ENCODE measurements around the gene DIPK1A. TPM values are rescaled to one million over a fixed set of nuclear protein-coding genes. Genes with fewer than 3 reads are reported as not detected.
"Not testable (repeated sequence)": the region's sequence is repeated elsewhere in the genome, so short reads cannot be mapped to it uniquely, and the experiment has no call there.

Gene DIPK1A
- polyA plus RNA-seq, 1 donor from 2014 or later, result 10.0 TPM

- Histone ChIP-seq H3K9ac (ENCODE audit: low read length) (no peak overlapping the region), H3K4me2 (ENCODE audit: low read length) (no peak overlapping the region), H3K27ac (ENCODE audit: low read length) (no peak overlapping the region), H2AFZ (ENCODE audit: low read depth, low read length) (no peak overlapping the region), H4K20me1 (ENCODE audit: insufficient read depth) (no peaks in the 10 kb centered on the region), H3K4me3 (ENCODE audit: low read length) (no peak overlapping the region), H3F3A (ENCODE audit: insufficient read depth, low read length, poor library complexity, severe bottlenecking) (no peaks in the 10 kb centered on the region), H3K9me3 (ENCODE audit: low read length) (peaks cover 4% of the 10 kb centered on the region), H3K79me2 (replicated peaks; ENCODE audit: insufficient read depth, low read length) (no peaks in the 10 kb centered on the region), H3K27me3 (ENCODE audit: insufficient read depth, low read depth, low read length) (no peaks in the 10 kb centered on the region), H3K9me2 (ENCODE audit: insufficient read depth, low read length) (no peaks in the 10 kb centered on the region), H3K36me3 (ENCODE audit: insufficient read depth, low read length) (no peaks in the 10 kb centered on the region)
- TF ChIP-seq POLR2AphosphoS5 (IDR thresholded peaks at IDR 0.05), result no peak
- no peak for TF ChIP-seq EZH2 (IDR thresholded peaks at IDR 0.05; ENCODE audit: borderline replicate concordance, insufficient read depth, low read length, poor library complexity, severe bottlenecking)
- no peak for TF ChIP-seq RAD21 (conservative IDR thresholded peaks at IDR 0.05)
- no peak for TF ChIP-seq MXI1 (conservative IDR thresholded peaks at IDR 0.05; ENCODE audit: poor library complexity, severe bottlenecking)
- TF ChIP-seq, protein P1, sequence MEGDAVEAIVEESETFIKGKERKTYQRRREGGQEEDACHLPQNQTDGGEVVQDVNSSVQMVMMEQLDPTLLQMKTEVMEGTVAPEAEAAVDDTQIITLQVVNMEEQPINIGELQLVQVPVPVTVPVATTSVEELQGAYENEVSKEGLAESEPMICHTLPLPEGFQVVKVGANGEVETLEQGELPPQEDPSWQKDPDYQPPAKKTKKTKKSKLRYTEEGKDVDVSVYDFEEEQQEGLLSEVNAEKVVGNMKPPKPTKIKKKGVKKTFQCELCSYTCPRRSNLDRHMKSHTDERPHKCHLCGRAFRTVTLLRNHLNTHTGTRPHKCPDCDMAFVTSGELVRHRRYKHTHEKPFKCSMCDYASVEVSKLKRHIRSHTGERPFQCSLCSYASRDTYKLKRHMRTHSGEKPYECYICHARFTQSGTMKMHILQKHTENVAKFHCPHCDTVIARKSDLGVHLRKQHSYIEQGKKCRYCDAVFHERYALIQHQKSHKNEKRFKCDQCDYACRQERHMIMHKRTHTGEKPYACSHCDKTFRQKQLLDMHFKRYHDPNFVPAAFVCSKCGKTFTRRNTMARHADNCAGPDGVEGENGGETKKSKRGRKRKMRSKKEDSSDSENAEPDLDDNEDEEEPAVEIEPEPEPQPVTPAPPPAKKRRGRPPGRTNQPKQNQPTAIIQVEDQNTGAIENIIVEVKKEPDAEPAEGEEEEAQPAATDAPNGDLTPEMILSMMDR (IDR thresholded peaks at IDR 0.05; ENCODE audit: poor library complexity, severe bottlenecking), result no peak
Measured at GRCh38 chr1:92900539-92900938, 60.7 kb downstream of the DIPK1A start.

DNA sequence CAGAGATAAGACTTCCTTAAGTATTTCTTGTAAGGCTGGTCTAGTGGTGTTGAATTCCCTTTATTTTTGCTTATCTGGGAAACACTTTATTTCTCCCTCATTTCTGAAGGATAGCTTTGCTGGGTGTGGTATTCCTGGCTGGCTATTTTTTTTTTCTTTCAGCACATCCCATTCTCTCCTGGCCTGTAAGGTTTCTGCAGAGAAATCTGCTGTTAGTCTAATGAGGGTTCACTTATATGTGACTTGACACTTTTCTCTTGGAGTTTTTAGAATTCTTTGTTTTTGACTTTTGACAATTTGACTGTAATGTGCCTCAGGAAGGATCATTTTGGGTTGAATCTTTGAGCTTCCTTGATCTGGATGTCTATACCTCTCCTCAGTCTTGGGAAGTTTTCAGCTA, 61.5 kb downstream of the DIPK1A start:
- Histone ChIP-seq H2AFZ (ENCODE audit: low read depth, low read length) (no peak overlapping the region), H3K79me2 (replicated peaks; ENCODE audit: insufficient read depth, low read length) (no peaks in the 10 kb centered on the region), H3K9me2 (ENCODE audit: insufficient read depth, low read length) (no peaks in the 10 kb centered on the region), H3K4me3 (ENCODE audit: low read length) (no peak overlapping the region), H3K27ac (ENCODE audit: low read length) (no peak overlapping the region), H3F3A (ENCODE audit: insufficient read depth, low read length, poor library complexity, severe bottlenecking) (no peaks in the 10 kb centered on the region), H3K4me2 (ENCODE audit: low read length) (no peak overlapping the region), H3K9me3 (ENCODE audit: low read length) (peaks cover 4% of the 10 kb centered on the region), H4K20me1 (ENCODE audit: insufficient read depth) (no peaks in the 10 kb centered on the region), H3K27me3 (ENCODE audit: insufficient read depth, low read depth, low read length) (no peaks in the 10 kb centered on the region), H3K9ac (ENCODE audit: low read length) (no peak overlapping the region), H3K36me3 (ENCODE audit: insufficient read depth, low read length) (no peaks in the 10 kb centered on the region)
- TF ChIP-seq TAF1 (IDR thresholded peaks at IDR 0.05; ENCODE audit: low read depth), result no peak
- TF ChIP-seq, protein P1 (IDR thresholded peaks at IDR 0.05; ENCODE audit: poor library complexity, severe bottlenecking), result no peak
- no peak for TF ChIP-seq MXI1 (conservative IDR thresholded peaks at IDR 0.05; ENCODE audit: poor library complexity, severe bottlenecking)
- no peak for TF ChIP-seq EZH2 (IDR thresholded peaks at IDR 0.05; ENCODE audit: borderline replicate concordance, insufficient read depth, low read length, poor library complexity, severe bottlenecking)
- TF ChIP-seq SMC3 (conservative IDR thresholded peaks at IDR 0.05; ENCODE audit: poor library complexity), result no peak
- no peak for TF ChIP-seq REST (IDR thresholded peaks at IDR 0.05; ENCODE audit: borderline replicate concordance)
- no peak for TF ChIP-seq EP300 (conservative IDR thresholded peaks at IDR 0.05; ENCODE audit: poor library complexity, severe bottlenecking)
- TF ChIP-seq POLR2AphosphoS5 (IDR thresholded peaks at IDR 0.05), result no peak
- no peak for TF ChIP-seq RAD21 (conservative IDR thresholded peaks at IDR 0.05)

DNA sequence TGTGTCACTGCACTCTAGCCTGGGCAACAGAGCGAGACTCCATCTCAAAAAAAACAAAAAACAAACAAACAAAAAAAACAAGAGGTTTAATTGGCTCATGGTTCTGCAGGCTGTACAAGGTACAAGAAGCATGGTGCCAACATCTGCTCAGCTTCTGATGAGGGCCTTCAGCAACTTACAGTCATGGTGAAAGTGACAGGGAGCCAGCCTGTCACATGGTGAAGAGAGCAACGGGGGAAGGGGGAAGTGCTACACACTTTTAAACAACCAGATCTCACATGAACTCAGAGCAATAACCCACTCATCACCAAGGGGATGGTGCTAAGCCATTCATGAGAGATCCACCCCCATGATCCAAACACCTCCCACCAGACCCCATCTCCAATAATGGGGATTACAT, 63.2 kb downstream of the DIPK1A start:
- not testable (repeated sequence) for H3F3A ChIP-seq (ENCODE audit: insufficient read depth, low read length, poor library complexity, severe bottlenecking); H3K36me3 ChIP-seq (ENCODE audit: insufficient read depth, low read length); H3K9me2 ChIP-seq (ENCODE audit: insufficient read depth, low read length); H3K9ac ChIP-seq (ENCODE audit: low read length); H3K27me3 ChIP-seq (ENCODE audit: insufficient read depth, low read depth, low read length); H4K20me1 ChIP-seq (ENCODE audit: insufficient read depth); H3K9me3 ChIP-seq (ENCODE audit: low read length); H3K27ac ChIP-seq (ENCODE audit: low read length); H2AFZ ChIP-seq (ENCODE audit: low read depth, low read length); H3K4me3 ChIP-seq (ENCODE audit: low read length); H3K79me2 ChIP-seq (replicated peaks; ENCODE audit: insufficient read depth, low read length); H3K4me2 ChIP-seq (ENCODE audit: low read length)

All from neural cell (in vitro differentiated cells).